ENCODE measurements around the gene ENTPD8.

Gene ENTPD8

GRCh38 chr9:137447722-137448601 is 6.8 kb upstream of the ENTPD8 start:
- H3K4me1 ChIP-seq (ENCODE audit: control insufficient read depth, insufficient read depth, low read depth, low read length), result peaks cover 10% of the 10 kb centered on the region
- no peak overlapping the region for H2AK5ac ChIP-seq (ENCODE audit: low read length, severe bottlenecking)
- no peak overlapping the region for H3K14ac ChIP-seq (ENCODE audit: low read length in 2 of 2)
- peaks cover 0 to under 1% of the 10 kb centered on the region in 2 experiments for H3K27me3 ChIP-seq (ENCODE audit: control insufficient read depth in 1 of 2, insufficient read depth in 1 of 2, low read length in 2 of 2)
- no peak overlapping the region for H3K23ac ChIP-seq (ENCODE audit: low read length in 2 of 2)
- H2BK12ac ChIP-seq (ENCODE audit: low read length in 2 of 2), result no peak overlapping the region
- no peak overlapping the region for H2BK5ac ChIP-seq (ENCODE audit: low read depth, low read length, poor library complexity, severe bottlenecking)
- H3K27ac ChIP-seq (ENCODE audit: low read length, poor library complexity, severe bottlenecking), result no peak overlapping the region
- H3K4me2 ChIP-seq (ENCODE audit: low read length, poor library complexity, severe bottlenecking), result no peak overlapping the region
- no peak overlapping the region for H3K18ac ChIP-seq (ENCODE audit: low read depth in 1 of 2, low read length in 2 of 2)
- no peak overlapping the region for H3K4me3 ChIP-seq (ENCODE audit: insufficient read depth in 1 of 2, low read depth in 1 of 2, low read length in 2 of 2)
- H3K9ac ChIP-seq (ENCODE audit: low read length), result no peak overlapping the region
- H3K4ac ChIP-seq (ENCODE audit: low read depth in 1 of 2, low read length in 2 of 2), result no peak overlapping the region
- no peak overlapping the region for H2BK15ac ChIP-seq (ENCODE audit: low read depth, poor library complexity, severe bottlenecking)
- no peak overlapping the region for H2BK120ac ChIP-seq (ENCODE audit: low read depth, low read length)
- H2AFZ ChIP-seq (ENCODE audit: low read depth, low read length), result no peak overlapping the region
- DNase-seq, result no peak
- WGBS, result 93% methylated on average over 27 of the region's 27 CpGs
- H4K91ac ChIP-seq (ENCODE audit: low read length), result peak overlapping the region; percentile 65
- peaks cover 4% of the 10 kb centered on the region for H3K79me1 ChIP-seq (replicated peaks; ENCODE audit: low read length, poor library complexity, severe bottlenecking)
- H4K8ac ChIP-seq (ENCODE audit: low read length), result no peak overlapping the region
- H3K9me3 ChIP-seq (ENCODE audit: control insufficient read depth, low read length), result no peaks in the 10 kb centered on the region
- peaks cover 12 to 48% of the 10 kb centered on the region in 2 experiments for H3K36me3 ChIP-seq (ENCODE audit: control insufficient read depth in 1 of 2, insufficient read depth in 2 of 2, low read depth in 1 of 2, low read length in 2 of 2)

GRCh38 chr9:137446851-137447471 is 5.8 kb upstream of the ENTPD8 start:
- Histone ChIP-seq H3K79me1 (replicated peaks; ENCODE audit: low read length, poor library complexity, severe bottlenecking) (no peaks in the 10 kb centered on the region), H3K23ac (ENCODE audit: low read length in 2 of 2) (no peak overlapping the region), H3K4me3 (ENCODE audit: insufficient read depth in 1 of 2, low read depth in 1 of 2, low read length in 2 of 2) (peak overlapping the region in 1 of 2 experiments; percentile 29), H3K4me2 (ENCODE audit: low read length, poor library complexity, severe bottlenecking) (no peak overlapping the region), H2AK5ac (ENCODE audit: low read length, severe bottlenecking) (no peak overlapping the region), H3K9me3 (ENCODE audit: control insufficient read depth, low read length) (no peaks in the 10 kb centered on the region), H2BK12ac (ENCODE audit: low read length in 2 of 2) (no peak overlapping the region), H3K27me3 (ENCODE audit: control insufficient read depth in 1 of 2, insufficient read depth in 1 of 2, low read length in 2 of 2) (peaks cover 0 to 6% of the 10 kb centered on the region in 2 experiments), H3K18ac (ENCODE audit: low read depth in 1 of 2, low read length in 2 of 2) (no peak overlapping the region), H3K36me3 (ENCODE audit: control insufficient read depth in 1 of 2, insufficient read depth in 2 of 2, low read depth in 1 of 2, low read length in 2 of 2) (peaks cover 12 to 38% of the 10 kb centered on the region in 2 experiments), H3K9ac (ENCODE audit: low read length) (peak overlapping the region; percentile 54), H3K27ac (ENCODE audit: low read length, poor library complexity, severe bottlenecking) (no peak overlapping the region), H2BK5ac (ENCODE audit: low read depth, low read length, poor library complexity, severe bottlenecking) (no peak overlapping the region), H4K8ac (ENCODE audit: low read length) (no peak overlapping the region), H3K14ac (ENCODE audit: low read length in 2 of 2) (no peak overlapping the region), H3K4ac (ENCODE audit: low read depth in 1 of 2, low read length in 2 of 2) (no peak overlapping the region), H2AFZ (ENCODE audit: low read depth, low read length) (no peak overlapping the region), H4K91ac (ENCODE audit: low read length) (peak overlapping the region; percentile 3), H2BK15ac (ENCODE audit: low read depth, poor library complexity, severe bottlenecking) (no peak overlapping the region), H2BK120ac (ENCODE audit: low read depth, low read length) (no peak overlapping the region), H3K4me1 (ENCODE audit: control insufficient read depth, insufficient read depth, low read depth, low read length) (peaks cover 10% of the 10 kb centered on the region)
- no peak for DNase-seq
- 93% methylated on average over 21 of the region's 21 CpGs for WGBS

GRCh38 chr9:137445930-137446431 is 4.8 kb upstream of the ENTPD8 start:
- peaks cover 12 to 35% of the 10 kb centered on the region in 2 experiments for H3K36me3 ChIP-seq (ENCODE audit: control insufficient read depth in 1 of 2, insufficient read depth in 2 of 2, low read depth in 1 of 2, low read length in 2 of 2)
- H2AFZ ChIP-seq (ENCODE audit: low read depth, low read length), result no peak overlapping the region
- no peak overlapping the region for H3K14ac ChIP-seq (ENCODE audit: low read length in 2 of 2)
- 86% methylated on average over 19 of the region's 19 CpGs for WGBS
- no peak overlapping the region for H2BK12ac ChIP-seq (ENCODE audit: low read length in 2 of 2)
- no peak for DNase-seq
- no peak overlapping the region for H2BK15ac ChIP-seq (ENCODE audit: low read depth, poor library complexity, severe bottlenecking)
- H3K27me3 ChIP-seq (ENCODE audit: control insufficient read depth in 1 of 2, insufficient read depth in 1 of 2, low read length in 2 of 2), result peaks cover 0 to 7% of the 10 kb centered on the region in 2 experiments
- no peak overlapping the region for H3K27ac ChIP-seq (ENCODE audit: low read length, poor library complexity, severe bottlenecking)
- H4K8ac ChIP-seq (ENCODE audit: low read length), result no peak overlapping the region
- H3K23ac ChIP-seq (ENCODE audit: low read length in 2 of 2), result no peak overlapping the region
- H3K18ac ChIP-seq (ENCODE audit: low read depth in 1 of 2, low read length in 2 of 2), result no peak overlapping the region
- H2AK5ac ChIP-seq (ENCODE audit: low read length, severe bottlenecking), result no peak overlapping the region
- no peaks in the 10 kb centered on the region for H3K79me1 ChIP-seq (replicated peaks; ENCODE audit: low read length, poor library complexity, severe bottlenecking)
- H3K4ac ChIP-seq (ENCODE audit: low read depth in 1 of 2, low read length in 2 of 2), result no peak overlapping the region
- H3K4me3 ChIP-seq (ENCODE audit: insufficient read depth in 1 of 2, low read depth in 1 of 2, low read length in 2 of 2), result peak overlapping the region in 1 of 2 experiments; percentile 29
- no peak overlapping the region for H4K91ac ChIP-seq (ENCODE audit: low read length)
- peak overlapping the region; percentile 17 for H3K9ac ChIP-seq (ENCODE audit: low read length)
- no peak overlapping the region for H2BK5ac ChIP-seq (ENCODE audit: low read depth, low read length, poor library complexity, severe bottlenecking)
- H2BK120ac ChIP-seq (ENCODE audit: low read depth, low read length), result no peak overlapping the region
- H3K4me1 ChIP-seq (ENCODE audit: control insufficient read depth, insufficient read depth, low read depth, low read length), result peaks cover 16% of the 10 kb centered on the region
- no peak overlapping the region for H3K4me2 ChIP-seq (ENCODE audit: low read length, poor library complexity, severe bottlenecking)
- H3K9me3 ChIP-seq (ENCODE audit: control insufficient read depth, low read length), result no peaks in the 10 kb centered on the region

- peaks cover 16% of the 10 kb centered on the region for H3K4me1 ChIP-seq (ENCODE audit: control insufficient read depth, insufficient read depth, low read depth, low read length)
- no peak overlapping the region for H3K23ac ChIP-seq (ENCODE audit: low read length in 2 of 2)
- no peak overlapping the region for H2AFZ ChIP-seq (ENCODE audit: low read depth, low read length)
- H3K18ac ChIP-seq (ENCODE audit: low read depth in 1 of 2, low read length in 2 of 2), result no peak overlapping the region
- H4K91ac ChIP-seq (ENCODE audit: low read length), result no peak overlapping the region
- H3K36me3 ChIP-seq (ENCODE audit: control insufficient read depth in 1 of 2, insufficient read depth in 2 of 2, low read depth in 1 of 2, low read length in 2 of 2), result peaks cover 12 to 34% of the 10 kb centered on the region in 2 experiments
- peak; percentile 81 for DNase-seq
- no peak overlapping the region for H3K27ac ChIP-seq (ENCODE audit: low read length, poor library complexity, severe bottlenecking)
- no peak overlapping the region for H2AK5ac ChIP-seq (ENCODE audit: low read length, severe bottlenecking)
- H2BK5ac ChIP-seq (ENCODE audit: low read depth, low read length, poor library complexity, severe bottlenecking), result no peak overlapping the region
- no peak overlapping the region for H3K14ac ChIP-seq (ENCODE audit: low read length in 2 of 2)
- no peak overlapping the region for H3K4me3 ChIP-seq (ENCODE audit: insufficient read depth in 1 of 2, low read depth in 1 of 2, low read length in 2 of 2)
- no peak overlapping the region for H2BK12ac ChIP-seq (ENCODE audit: low read length in 2 of 2)
- no peak overlapping the region for H2BK120ac ChIP-seq (ENCODE audit: low read depth, low read length)
- no peak overlapping the region for H2BK15ac ChIP-seq (ENCODE audit: low read depth, poor library complexity, severe bottlenecking)
- peaks cover 0 to 7% of the 10 kb centered on the region in 2 experiments for H3K27me3 ChIP-seq (ENCODE audit: control insufficient read depth in 1 of 2, insufficient read depth in 1 of 2, low read length in 2 of 2)
- H3K4me2 ChIP-seq (ENCODE audit: low read length, poor library complexity, severe bottlenecking), result no peak overlapping the region
- H3K9me3 ChIP-seq (ENCODE audit: control insufficient read depth, low read length), result no peaks in the 10 kb centered on the region
- no peaks in the 10 kb centered on the region for H3K79me1 ChIP-seq (replicated peaks; ENCODE audit: low read length, poor library complexity, severe bottlenecking)
- H4K8ac ChIP-seq (ENCODE audit: low read length), result no peak overlapping the region
- H3K4ac ChIP-seq (ENCODE audit: low read depth in 1 of 2, low read length in 2 of 2), result no peak overlapping the region
- 34% methylated on average over 13 of the region's 14 CpGs for WGBS
- peak overlapping the region; percentile 53 for H3K9ac ChIP-seq (ENCODE audit: low read length)
Measured at GRCh38 chr9:137445275-137445807, 4.2 kb upstream of the ENTPD8 start.

Data from mesenchymal stem cell (in vitro differentiated cells and primary cell).